A673 (cell line): ENCODE data around the gene POTEE. TPM values are rescaled to one million over a fixed set of nuclear protein-coding genes. Genes with fewer than 3 reads are reported as not detected.
"Not testable (repeated sequence)": the region's sequence is repeated elsewhere in the genome, so short reads cannot be mapped to it uniquely, and the experiment has no call there.

ENCODE experiments used
- BruUV-seq: library from RNA; stranded (reverse); fragments of 400-500 nt; replicated peaks from 2 replicates; lab custom pipeline; 2021; lab: Mats Ljungman, UMichigan
- CTCF ChIA-PET: fragments of 300-600 bp; sonication (Branson Sonifier 250); formaldehyde crosslinking; loops from one replicate; lab custom pipeline; 2022; ENCODE audit warnings: antibody characterized with exemption; lab: Charles Lee
- POLR2A ChIA-PET: fragments of 300-600 bp; sonication (Branson Sonifier 250); formaldehyde crosslinking; loops from one replicate; lab custom pipeline; 2022; ENCODE audit warnings: antibody characterized with exemption; ENCODE audit not compliant: low non-redundant PET; lab: Charles Lee
- DNase-seq: peaks from one replicate; pipeline ENCODE4 v3.0.0-alpha.2; 2015; ENCODE audit warnings: low spot score
- H3K27ac ChIP-seq: fragments of 200-600 bp; sonication (generic); 2 replicates; pipeline ENCODE4 v1.5.1; 2016; ENCODE audit warnings: mixed run types, low read depth, mild to moderate bottlenecking, mixed read lengths, antibody characterized with exemption, low read length; ENCODE audit not compliant: poor library complexity, severe bottlenecking
- H3K27me3 ChIP-seq: fragments of 200-600 bp; sonication (generic); replicated peaks from 2 replicates; pipeline ENCODE4 v1.6.1; 2017; ENCODE audit warnings: mixed run types, low read depth, mild to moderate bottlenecking, mixed read lengths, antibody characterized with exemption, low read length; ENCODE audit not compliant: insufficient read depth, poor library complexity
- H3K36me3 ChIP-seq: fragments of 200-600 bp; sonication (generic); 2 replicates; pipeline ENCODE4 v1.6.1; 2016; ENCODE audit warnings: mixed run types, mild to moderate bottlenecking, mixed read lengths, antibody characterized with exemption, low read length; ENCODE audit not compliant: insufficient read depth, poor library complexity, severe bottlenecking
- H3K4me1 ChIP-seq: fragments of 200-600 bp; sonication (generic); 2 replicates; pipeline ENCODE4 v1.6.1; 2017; ENCODE audit warnings: mixed run types, mild to moderate bottlenecking, mixed read lengths, antibody characterized with exemption, low read length; ENCODE audit not compliant: insufficient read depth, poor library complexity, severe bottlenecking
- H3K4me3 ChIP-seq: fragments of 200-600 bp; sonication (generic); 2 replicates; pipeline ENCODE4 v1.5.1; 2016; ENCODE audit warnings: low read depth, mixed run types, mild to moderate bottlenecking, mixed read lengths, low read length; ENCODE audit not compliant: poor library complexity, severe bottlenecking
- H3K9me3 ChIP-seq: fragments of 200-600 bp; sonication (generic); 2 replicates; pipeline ENCODE4 v1.6.1; 2016; ENCODE audit warnings: mixed run types, low read depth, mild to moderate bottlenecking, mixed read lengths, antibody characterized with exemption, low read length; ENCODE audit not compliant: poor library complexity, severe bottlenecking
- intact Hi-C: fragments of 100-400 bp; cut with micrococcal nuclease; formaldehyde crosslinking; loops from one replicate; pipeline ENCODE4 v1.10.0; 2022; ENCODE audit not compliant: unreplicated experiment
- total RNA-seq: library from RNA; stranded (reverse); gene quantifications from 2 replicates; pipeline ENCODE4 v1.2.3, GENCODE V29; 2021

Gene POTEE
- total RNA-seq, 1 experiment from 2014 or later = 0.09 TPM

GRCh38 chr2:131217238-131217986, 8.1 kb downstream of the POTEE start:
- H3K4me3 ChIP-seq, BruUV-seq, H3K27ac ChIP-seq, intact Hi-C loops, CTCF ChIA-PET, DNase-seq, H3K4me1 ChIP-seq, H3K9me3 ChIP-seq, H3K36me3 ChIP-seq, H3K27me3 ChIP-seq, POLR2A ChIA-PET: not testable (repeated sequence)

GRCh38 chr2:131235543-131236449, 26.5 kb downstream of the POTEE start:
- H3K4me3 ChIP-seq, POLR2A ChIA-PET: not testable (repeated sequence)

More at GRCh38 chr2:131235543-131236449, 26.5 kb downstream of the POTEE start:
- H3K9me3 ChIP-seq, H3K27me3 ChIP-seq, intact Hi-C loops, CTCF ChIA-PET, BruUV-seq, H3K27ac ChIP-seq, H3K4me1 ChIP-seq, H3K36me3 ChIP-seq: not testable (repeated sequence)
- DNase-seq = peak; percentile 5

Other genes with a start within 250 kb of the POTEE start
- 143 and 149 TPM in 2 replicates for gene FAM168B, start 116.1 kb upstream of the POTEE start, total RNA-seq
- 61.0 and 63.8 TPM in 2 replicates for gene PLEKHB2, start 104.2 kb upstream of the POTEE start, total RNA-seq
- gene RAB6D, start 154.6 kb downstream of the POTEE start, total RNA-seq = not detected in 2 replicates